ENCODE data around the gene SPTLC1. TPM values are rescaled to one million over a fixed set of nuclear protein-coding genes. Genes with fewer than 3 reads are reported as not detected.

SPTLC1 gene
- total and polyA plus RNA-seq, 9 donors = 38.3 to 56.4 (median 42.5) TPM

DNA sequence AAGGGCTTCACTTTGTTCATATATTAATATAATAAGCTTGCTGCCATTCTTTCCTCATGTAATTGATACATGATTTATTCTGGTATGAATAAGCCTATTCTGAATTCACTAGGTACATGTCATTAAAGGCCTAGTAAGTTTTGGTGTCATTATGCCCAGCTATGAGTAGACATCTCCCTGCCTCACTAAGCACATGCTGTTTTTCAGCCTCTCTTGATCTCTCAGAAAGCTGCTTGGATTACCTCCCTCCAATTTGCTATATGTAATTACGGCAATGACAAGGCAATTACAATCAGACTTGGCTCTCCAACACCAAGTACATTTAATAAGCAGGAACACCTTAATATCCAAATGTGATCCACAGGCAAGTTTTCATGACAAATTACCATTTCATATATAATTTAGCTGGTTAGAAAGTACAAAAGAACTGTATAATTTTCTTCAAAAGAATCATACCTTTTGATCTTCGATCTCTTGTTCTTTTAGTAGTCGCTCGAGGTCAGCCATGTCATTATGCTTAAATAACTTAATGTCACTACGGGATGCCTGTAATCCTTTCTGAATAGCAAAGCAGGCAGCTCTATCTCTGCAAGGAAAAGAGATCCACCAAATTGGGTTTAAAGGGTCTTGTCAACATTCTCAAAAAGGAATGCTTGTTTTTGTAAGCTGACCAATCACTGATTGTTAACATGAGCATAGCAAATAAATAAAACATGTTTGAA lies 56.3 kb downstream of the SPTLC1 start:
- no peak overlapping the region for H3K4me3 ChIP-seq (ENCODE audit: low read length)
- no peak overlapping the region for H3K27ac ChIP-seq (ENCODE audit: low read length)
- H3K4me1 ChIP-seq (ENCODE audit: control insufficient read depth, insufficient read depth, low read length) = no peaks in the 10 kb centered on the region
- H3K36me3 ChIP-seq (ENCODE audit: control insufficient read depth, insufficient read depth, low read length) = peaks cover 26% of the 10 kb centered on the region
- 100% methylated on average over 1 of the region's 5 CpGs for WGBS (ENCODE audit: insufficient coverage)
- H3K27me3 ChIP-seq (ENCODE audit: control insufficient read depth, insufficient read depth, low read length) = no peaks in the 10 kb centered on the region
- DNase-seq = no peak
- peaks cover 25% of the 10 kb centered on the region for H3K9me3 ChIP-seq (replicated peaks; ENCODE audit: control insufficient read depth, low read depth, low read length)

DNA sequence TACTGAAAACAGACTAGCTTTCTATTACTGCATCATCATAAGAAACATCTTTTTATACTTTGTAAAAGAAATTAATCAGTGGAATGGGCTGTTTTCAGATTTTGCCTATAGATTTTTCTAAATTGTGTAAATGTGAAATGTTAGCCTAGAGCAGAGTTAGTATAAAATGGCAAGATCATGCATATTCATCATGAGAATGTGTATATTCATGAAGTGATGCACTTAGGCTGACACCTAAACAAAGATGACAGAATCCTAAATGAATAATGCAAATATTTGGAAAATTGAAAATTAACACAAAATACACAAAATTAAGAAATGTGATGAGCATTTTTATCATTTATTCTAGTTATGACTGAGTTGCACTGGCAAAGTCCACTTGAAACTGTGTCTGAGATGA lies 57.2 kb downstream of the SPTLC1 start:
- no peak for DNase-seq
- H3K4me3 ChIP-seq (ENCODE audit: low read length) = no peak overlapping the region
- peaks cover 26% of the 10 kb centered on the region for H3K36me3 ChIP-seq (ENCODE audit: control insufficient read depth, insufficient read depth, low read length)
- peaks cover 18% of the 10 kb centered on the region for H3K9me3 ChIP-seq (replicated peaks; ENCODE audit: control insufficient read depth, low read depth, low read length)
- H3K27ac ChIP-seq (ENCODE audit: low read length) = no peak overlapping the region
- H3K27me3 ChIP-seq (ENCODE audit: control insufficient read depth, insufficient read depth, low read length) = no peaks in the 10 kb centered on the region
- H3K4me1 ChIP-seq (ENCODE audit: control insufficient read depth, insufficient read depth, low read length) = no peaks in the 10 kb centered on the region

DNA sequence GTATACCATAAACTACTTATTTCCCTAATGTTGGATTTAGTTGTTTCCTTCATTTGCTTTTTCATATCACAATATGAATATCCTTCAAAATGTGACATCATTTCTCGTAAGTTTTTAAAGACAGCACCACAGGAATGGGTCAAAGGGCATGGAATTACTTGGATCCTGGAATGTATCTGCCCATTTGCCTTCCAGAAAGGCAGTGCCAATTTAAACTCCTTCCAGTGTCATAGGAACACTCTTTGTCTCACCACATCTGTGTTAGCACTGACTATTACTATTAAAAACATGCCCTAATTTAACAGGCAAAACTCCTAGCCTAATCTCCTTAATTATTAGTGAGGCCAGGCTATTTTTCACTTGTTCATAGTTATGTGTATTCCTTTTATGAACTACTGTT lies 58.0 kb downstream of the SPTLC1 start:
- WGBS (ENCODE audit: insufficient coverage) = no CpG with 5 or more reads among the region's 1 CpG

DNA sequence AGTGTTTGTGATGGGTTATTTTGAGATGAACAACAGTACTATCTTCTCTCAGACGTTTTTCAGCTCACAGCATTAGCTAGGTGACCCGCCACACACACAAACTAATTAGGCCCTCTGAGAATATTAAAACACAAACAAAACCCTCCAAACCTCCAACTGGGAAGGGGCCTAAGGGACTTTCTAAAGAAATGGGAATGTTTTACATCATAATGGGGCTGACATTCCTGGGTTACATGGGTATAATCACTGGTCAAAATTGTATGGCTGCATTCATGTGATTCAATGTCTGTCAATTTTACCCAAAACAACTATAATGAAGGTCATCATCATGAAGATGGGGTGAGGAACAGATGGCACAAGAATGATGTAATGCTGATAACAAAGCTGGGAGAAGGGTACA lies 59.6 kb downstream of the SPTLC1 start:
- WGBS (ENCODE audit: insufficient coverage) = no CpG with 5 or more reads among the region's 2 CpGs
- Histone ChIP-seq H3K27me3 (ENCODE audit: control insufficient read depth, insufficient read depth, low read length) (no peaks in the 10 kb centered on the region), H3K9me3 (replicated peaks; ENCODE audit: control insufficient read depth, low read depth, low read length) (peaks cover 3% of the 10 kb centered on the region), H3K4me3 (ENCODE audit: low read length) (no peak overlapping the region), H3K36me3 (ENCODE audit: control insufficient read depth, insufficient read depth, low read length) (peaks cover 26% of the 10 kb centered on the region), H3K4me1 (ENCODE audit: control insufficient read depth, insufficient read depth, low read length) (no peaks in the 10 kb centered on the region), H3K27ac (ENCODE audit: low read length) (no peak overlapping the region)
- no peak for DNase-seq

More for the DNA sequence above, 58.0 kb downstream of the SPTLC1 start:
- Histone ChIP-seq H3K9me3 (replicated peaks; ENCODE audit: control insufficient read depth, low read depth, low read length) (peaks cover 10% of the 10 kb centered on the region), H3K4me3 (ENCODE audit: low read length) (no peak overlapping the region), H3K36me3 (ENCODE audit: control insufficient read depth, insufficient read depth, low read length) (peaks cover 26% of the 10 kb centered on the region), H3K27ac (ENCODE audit: low read length) (no peak overlapping the region), H3K4me1 (ENCODE audit: control insufficient read depth, insufficient read depth, low read length) (no peaks in the 10 kb centered on the region), H3K27me3 (ENCODE audit: control insufficient read depth, insufficient read depth, low read length) (no peaks in the 10 kb centered on the region)
- DNase-seq = no peak

DNA sequence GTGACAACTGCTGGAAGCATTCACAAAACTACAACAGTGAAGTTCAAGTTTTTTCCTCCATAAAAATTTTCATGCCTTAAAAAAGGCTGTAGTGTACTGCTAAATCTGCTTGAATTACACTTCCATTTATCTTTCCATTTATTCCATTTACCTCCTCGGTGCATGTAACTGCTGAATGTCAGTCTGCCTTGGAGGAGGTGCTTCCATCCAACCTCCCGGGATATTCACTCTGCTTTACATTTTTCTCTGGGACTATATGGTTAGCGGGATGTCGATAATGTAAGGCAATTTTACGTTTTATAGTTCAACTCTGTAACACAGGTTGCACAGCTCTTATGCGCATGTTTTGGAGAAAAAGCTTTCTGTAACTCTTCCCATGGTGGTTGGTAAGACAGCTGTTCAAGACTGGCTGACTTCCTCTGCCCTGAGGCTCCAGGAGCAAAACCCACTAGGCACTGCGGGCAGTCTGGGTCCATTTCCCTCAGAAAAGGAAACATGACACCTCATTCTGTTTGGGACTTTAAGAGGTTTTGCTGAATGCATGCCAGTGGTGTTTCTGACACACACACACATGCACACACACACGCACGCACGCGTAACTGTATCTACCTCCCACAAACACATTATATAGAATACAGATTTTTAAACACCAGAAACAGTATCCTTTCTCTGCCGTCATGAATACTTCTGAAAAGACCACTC lies 66.1 kb downstream of the SPTLC1 start:
- peak; percentile 5 for DNase-seq
- no peak overlapping the region for H3K27ac ChIP-seq (ENCODE audit: low read length)
- H3K27me3 ChIP-seq (ENCODE audit: control insufficient read depth, insufficient read depth, low read length) = no peaks in the 10 kb centered on the region
- WGBS (ENCODE audit: insufficient coverage) = 40% methylated on average over 1 of the region's 12 CpGs
- no peaks in the 10 kb centered on the region for H3K4me1 ChIP-seq (ENCODE audit: control insufficient read depth, insufficient read depth, low read length)
- peaks cover 26% of the 10 kb centered on the region for H3K36me3 ChIP-seq (ENCODE audit: control insufficient read depth, insufficient read depth, low read length)
- no peak overlapping the region for H3K4me3 ChIP-seq (ENCODE audit: low read length)
- H3K9me3 ChIP-seq (replicated peaks; ENCODE audit: control insufficient read depth, low read depth, low read length) = peaks cover 2% of the 10 kb centered on the region

DNA sequence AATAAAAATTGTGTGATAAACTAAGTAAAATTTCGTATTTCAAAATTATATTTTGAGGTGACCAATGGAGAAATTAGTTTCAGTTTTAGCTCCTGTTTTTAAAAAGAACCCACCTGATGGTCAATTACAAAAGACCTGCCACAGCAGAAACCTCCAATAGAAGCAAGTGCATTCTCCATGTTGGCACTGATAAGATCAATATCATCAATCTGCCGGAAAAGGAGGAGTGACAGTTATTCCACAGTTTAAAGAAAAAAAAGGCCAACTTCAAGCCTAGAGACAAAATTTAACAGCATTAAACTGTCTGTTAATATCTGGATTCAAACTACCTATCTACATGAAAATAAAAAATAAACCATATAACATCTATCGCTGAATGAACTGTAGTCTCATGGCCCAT lies 67.7 kb downstream of the SPTLC1 start:
- no CpG with 5 or more reads among the region's 3 CpGs for WGBS (ENCODE audit: insufficient coverage)
- peaks cover 38% of the 10 kb centered on the region for H3K36me3 ChIP-seq (ENCODE audit: control insufficient read depth, insufficient read depth, low read length)
- DNase-seq = no peak
- no peak overlapping the region for H3K27ac ChIP-seq (ENCODE audit: low read length)
- H3K4me1 ChIP-seq (ENCODE audit: control insufficient read depth, insufficient read depth, low read length) = no peaks in the 10 kb centered on the region
- H3K4me3 ChIP-seq (ENCODE audit: low read length) = no peak overlapping the region
- peaks cover 9% of the 10 kb centered on the region for H3K9me3 ChIP-seq (replicated peaks; ENCODE audit: control insufficient read depth, low read depth, low read length)
- H3K27me3 ChIP-seq (ENCODE audit: control insufficient read depth, insufficient read depth, low read length) = no peaks in the 10 kb centered on the region

DNA sequence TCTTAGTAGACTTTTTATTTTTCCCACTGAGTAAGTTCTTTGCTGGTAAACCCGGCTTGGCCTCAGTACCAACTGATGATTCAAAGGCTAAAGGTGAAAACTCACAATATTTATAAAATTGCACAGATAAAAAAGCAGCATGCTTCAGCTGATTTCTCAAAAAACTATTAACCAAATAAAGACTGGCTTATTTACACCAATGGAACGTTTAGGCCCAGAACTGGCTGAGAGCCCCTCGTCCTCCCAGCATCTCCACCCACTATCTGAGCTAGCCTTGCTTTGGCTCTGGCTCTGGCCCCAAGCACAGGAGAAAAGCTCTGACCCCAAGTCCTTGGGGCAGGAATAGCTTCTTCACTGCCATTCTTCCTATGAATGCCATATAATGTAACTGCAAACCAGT lies 68.5 kb downstream of the SPTLC1 start:
- H3K9me3 ChIP-seq (replicated peaks; ENCODE audit: control insufficient read depth, low read depth, low read length) = peaks cover 14% of the 10 kb centered on the region
- H3K27ac ChIP-seq (ENCODE audit: low read length) = no peak overlapping the region
- H3K27me3 ChIP-seq (ENCODE audit: control insufficient read depth, insufficient read depth, low read length) = no peaks in the 10 kb centered on the region
- no peak overlapping the region for H3K4me3 ChIP-seq (ENCODE audit: low read length)
- no peaks in the 10 kb centered on the region for H3K4me1 ChIP-seq (ENCODE audit: control insufficient read depth, insufficient read depth, low read length)
- WGBS (ENCODE audit: insufficient coverage) = 67% methylated on average over 3 of the region's 3 CpGs
- peaks cover 41% of the 10 kb centered on the region for H3K36me3 ChIP-seq (ENCODE audit: control insufficient read depth, insufficient read depth, low read length)
- no peak for DNase-seq

DNA sequence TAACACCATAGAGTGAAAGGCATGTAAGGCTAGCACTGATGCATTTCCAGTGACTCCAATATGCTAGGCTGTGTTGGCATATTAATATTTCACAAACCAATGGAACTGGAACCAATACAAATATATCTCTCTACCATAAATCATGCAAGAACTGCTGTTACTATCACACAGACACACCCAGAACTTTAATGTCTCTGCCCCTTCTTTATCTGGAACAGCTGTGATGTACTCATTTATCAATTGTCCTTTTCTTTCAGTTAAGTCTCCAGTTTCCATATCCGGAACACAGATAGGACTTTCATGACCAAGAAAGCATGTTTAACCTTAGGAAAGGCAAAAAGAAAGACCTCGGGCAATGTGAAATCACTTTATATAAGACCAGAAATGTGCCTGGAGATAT lies 70.3 kb downstream of the SPTLC1 start:
- H3K27ac ChIP-seq (ENCODE audit: low read length) = no peak overlapping the region
- WGBS (ENCODE audit: insufficient coverage) = 80% methylated on average over 1 of the region's 2 CpGs

DNA sequence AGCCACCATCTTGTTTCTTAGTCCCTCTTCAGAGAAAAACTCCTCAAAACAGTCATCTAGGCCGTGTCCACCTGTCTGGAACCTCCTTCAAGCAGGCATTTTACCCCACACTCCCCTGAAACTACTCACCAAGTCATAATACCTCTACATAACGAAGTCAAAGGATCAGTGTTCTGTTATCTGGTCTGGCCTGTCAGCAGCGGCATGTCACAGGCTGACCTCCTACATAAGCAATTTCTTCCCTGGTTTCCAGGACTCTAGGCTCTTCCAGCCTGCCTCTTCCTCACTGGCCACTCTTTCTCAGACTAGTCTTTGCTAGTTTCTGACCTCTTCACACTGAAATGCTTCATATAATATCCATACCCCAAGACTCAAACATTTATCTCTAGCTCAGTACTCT lies 72.2 kb downstream of the SPTLC1 start:
- H3K27ac ChIP-seq (ENCODE audit: low read length) = no peak overlapping the region
- 98% methylated on average over 3 of the region's 3 CpGs for WGBS (ENCODE audit: insufficient coverage)
- no peaks in the 10 kb centered on the region for H3K4me1 ChIP-seq (ENCODE audit: control insufficient read depth, insufficient read depth, low read length)

More for the DNA sequence above, 70.3 kb downstream of the SPTLC1 start:
- no peak for DNase-seq
- Histone ChIP-seq H3K36me3 (ENCODE audit: control insufficient read depth, insufficient read depth, low read length) (peaks cover 38% of the 10 kb centered on the region), H3K4me3 (ENCODE audit: low read length) (no peak overlapping the region), H3K4me1 (ENCODE audit: control insufficient read depth, insufficient read depth, low read length) (no peaks in the 10 kb centered on the region), H3K9me3 (replicated peaks; ENCODE audit: control insufficient read depth, low read depth, low read length) (peaks cover 14% of the 10 kb centered on the region), H3K27me3 (ENCODE audit: control insufficient read depth, insufficient read depth, low read length) (no peaks in the 10 kb centered on the region)

DNA sequence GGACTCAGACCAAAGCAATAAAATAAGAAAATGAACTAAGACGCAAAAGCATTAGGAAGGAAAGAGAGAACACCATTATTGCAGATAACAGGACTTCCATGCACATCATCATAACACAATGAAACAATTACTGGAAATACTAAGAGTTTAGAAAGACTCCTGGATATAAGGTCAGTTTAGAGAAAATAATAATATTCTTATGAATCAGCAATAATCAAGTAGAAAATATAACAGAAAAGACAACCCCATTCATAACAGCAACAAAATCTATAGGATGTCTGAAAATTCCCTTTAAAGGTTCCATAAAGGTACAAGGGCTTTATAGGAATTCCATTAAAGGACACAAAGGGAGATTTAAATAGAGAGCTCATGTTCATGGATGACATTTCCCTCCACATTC lies 73.0 kb downstream of the SPTLC1 start:
- no peak for DNase-seq
- Histone ChIP-seq H3K4me1 (ENCODE audit: control insufficient read depth, insufficient read depth, low read length) (no peaks in the 10 kb centered on the region), H3K36me3 (ENCODE audit: control insufficient read depth, insufficient read depth, low read length) (peaks cover 42% of the 10 kb centered on the region), H3K27me3 (ENCODE audit: control insufficient read depth, insufficient read depth, low read length) (no peaks in the 10 kb centered on the region), H3K4me3 (ENCODE audit: low read length) (no peak overlapping the region), H3K27ac (ENCODE audit: low read length) (no peak overlapping the region), H3K9me3 (replicated peaks; ENCODE audit: control insufficient read depth, low read depth, low read length) (peaks cover 14% of the 10 kb centered on the region)
- WGBS (ENCODE audit: insufficient coverage) = no CpG with 5 or more reads among the region's 1 CpG

More for the DNA sequence above, 72.2 kb downstream of the SPTLC1 start:
- peaks cover 35% of the 10 kb centered on the region for H3K36me3 ChIP-seq (ENCODE audit: control insufficient read depth, insufficient read depth, low read length)
- H3K9me3 ChIP-seq (replicated peaks; ENCODE audit: control insufficient read depth, low read depth, low read length) = peaks cover 14% of the 10 kb centered on the region
- H3K4me3 ChIP-seq (ENCODE audit: low read length) = no peak overlapping the region
- DNase-seq = no peak
- H3K27me3 ChIP-seq (ENCODE audit: control insufficient read depth, insufficient read depth, low read length) = no peaks in the 10 kb centered on the region

Data from muscle of leg (tissue), 11 donors.